Kidney capillary endothelial cell (primary cell): ENCODE results near the gene FOXI3.
"Not testable (repeated sequence)": the region's sequence is repeated elsewhere in the genome, so short reads cannot be mapped to it uniquely, and the experiment has no call there.

Experiments
- DNase-seq: peaks from one replicate; pipeline ENCODE4 v3.0.0-alpha.2; 2018; ENCODE audit warnings: low spot score

FOXI3 gene

GRCh38 chr2:88442061-88442460 is 10.4 kb downstream of the FOXI3 start:
- DNase-seq, result no peak

GRCh38 chr2:88437010-88437409 is 15.5 kb downstream of the FOXI3 start:
- DNase-seq, result no peak

- no peak for DNase-seq
Observed at GRCh38 chr2:88429929-88430328, 22.6 kb downstream of the FOXI3 start.

- DNase-seq, result no peak
Observed at GRCh38 chr2:88423733-88424132, 28.8 kb downstream of the FOXI3 start.

- not testable (repeated sequence) for DNase-seq
Observed at GRCh38 chr2:88419051-88419450, 33.4 kb downstream of the FOXI3 start.

GRCh38 chr2:88416016-88416663 is 36.4 kb downstream of the FOXI3 start:
- DNase-seq, result no peak

- DNase-seq, result not testable (repeated sequence)
Observed at GRCh38 chr2:88408870-88409269, 43.6 kb downstream of the FOXI3 start.

GRCh38 chr2:88400037-88400767 is 52.3 kb downstream of the FOXI3 start:
- DNase-seq, result no peak

GRCh38 chr2:88398180-88398579 is 54.3 kb downstream of the FOXI3 start:
- no peak for DNase-seq
